WTC11 (cell line): ENCODE results near the gene LRRC72. TPM values are rescaled to one million over a fixed set of nuclear protein-coding genes. Genes with fewer than 3 reads are reported as not detected.

ENCODE experiments used
- ATAC-seq: fragments of 200-7000 bp; cut with Tn5 transposase; 2 replicates; pipeline ENCODE4 v1.10.0; 2021; ENCODE audit warnings: mild to moderate bottlenecking, moderate library complexity
- CTCF ChIA-PET: fragments of 300-600 bp; sonication (Branson Sonifier 250); formaldehyde crosslinking; loops from one replicate; lab custom pipeline; 2021; ENCODE audit warnings: antibody characterized with exemption; lab: Charles Lee
- POLR2A ChIA-PET: fragments of 350-600 bp; sonication (Branson Sonifier 250); formaldehyde crosslinking; loops from one replicate; lab custom pipeline; 2021; ENCODE audit warnings: antibody characterized with exemption; lab: Charles Lee
- DNase-seq: peaks from one replicate; pipeline ENCODE4 v3.0.0; 2021; ENCODE audit warnings: low spot score
- H3K27ac Mint-ChIP-seq: 2 replicates; pipeline ENCODE4 v1.8.0; 2021; ENCODE audit warnings: mixed read lengths
- H3K27me3 Mint-ChIP-seq: 2 replicates; pipeline ENCODE4 v1.8.0; 2021; ENCODE audit warnings: low read depth, mild to moderate bottlenecking, moderate library complexity, mixed read lengths
- H3K36me3 Mint-ChIP-seq: 2 replicates; pipeline ENCODE4 v1.8.0; 2021; ENCODE audit warnings: mixed read lengths
- H3K4me1 Mint-ChIP-seq: 2 replicates; pipeline ENCODE4 v1.8.0; 2022; ENCODE audit warnings: mixed read lengths
- H3K4me3 Mint-ChIP-seq: 2 replicates; pipeline ENCODE4 v1.8.0; 2021; ENCODE audit warnings: mild to moderate bottlenecking, moderate library complexity, mixed read lengths
- H3K9me3 Mint-ChIP-seq: 2 replicates; pipeline ENCODE4 v1.8.0; 2021; ENCODE audit warnings: mixed read lengths
- ATF3 ChIP-seq: sonication (generic); formaldehyde crosslinking; conservative IDR thresholded peaks from 2 replicates; pipeline ENCODE4 v1.8.1; 2022; ENCODE audit warnings: mild to moderate bottlenecking, missing genetic modification reagents
- ATF6 ChIP-seq: sonication (generic); formaldehyde crosslinking; IDR thresholded peaks from 2 replicates; pipeline ENCODE4 v1.8.1; 2023; ENCODE audit warnings: mild to moderate bottlenecking, missing genetic modification reagents
- ELF4 ChIP-seq: sonication (generic); formaldehyde crosslinking; IDR thresholded peaks from 2 replicates; pipeline ENCODE4 v1.8.1; 2022; ENCODE audit warnings: low read depth, mild to moderate bottlenecking, moderate library complexity, missing genetic modification reagents
- ERG ChIP-seq: fragments of 250-450 bp; sonication (Bioruptor Pico); IDR thresholded peaks from 2 replicates; pipeline ENCODE4 v1.8.0; 2021; ENCODE audit warnings: mild to moderate bottlenecking
- FOXK1 ChIP-seq: sonication (generic); formaldehyde crosslinking; IDR thresholded peaks from 2 replicates; pipeline ENCODE4 v1.8.0; 2022; ENCODE audit warnings: mild to moderate bottlenecking, moderate library complexity, missing genetic modification reagents
- JAZF1 ChIP-seq: fragments of 250-450 bp; sonication (Bioruptor Pico); IDR thresholded peaks from 2 replicates; pipeline ENCODE4 v1.9.0; 2021; ENCODE audit warnings: moderate library complexity, mild to moderate bottlenecking, inconsistent platforms
- NFATC4 ChIP-seq: fragments of 250-450 bp; sonication (Bioruptor Pico); IDR thresholded peaks from 2 replicates; pipeline ENCODE4 v1.9.0; 2021; ENCODE audit warnings: mild to moderate bottlenecking
- NFE2L1 ChIP-seq: sonication (generic); formaldehyde crosslinking; IDR thresholded peaks from 2 replicates; pipeline ENCODE4 v1.8.1; 2023; ENCODE audit warnings: missing genetic modification reagents
- PREB ChIP-seq: sonication (generic); formaldehyde crosslinking; IDR thresholded peaks from 2 replicates; pipeline ENCODE4 v1.8.1; 2022; ENCODE audit warnings: mild to moderate bottlenecking, missing genetic modification reagents, moderate library complexity, borderline replicate concordance
- PRRX2 ChIP-seq: fragments of 250-450 bp; sonication (Bioruptor Pico); IDR thresholded peaks from 2 replicates; pipeline ENCODE4 v1.8.0; 2021; ENCODE audit warnings: mild to moderate bottlenecking
- RORB ChIP-seq: fragments of 250-450 bp; sonication (Bioruptor Pico); IDR thresholded peaks from 2 replicates; pipeline ENCODE4 v1.9.0; 2021; ENCODE audit warnings: mild to moderate bottlenecking
- SOX15 ChIP-seq: fragments of 250-450 bp; sonication (Bioruptor Pico); IDR thresholded peaks from 2 replicates; pipeline ENCODE4 v1.9.0; 2021; ENCODE audit warnings: mild to moderate bottlenecking
- TP53 ChIP-seq: sonication (generic); formaldehyde crosslinking; IDR thresholded peaks from 2 replicates; pipeline ENCODE4 v1.8.1; 2023; ENCODE audit warnings: mild to moderate bottlenecking, missing genetic modification reagents
- ZBTB21 ChIP-seq: sonication (generic); formaldehyde crosslinking; IDR thresholded peaks from 2 replicates; pipeline ENCODE4 v1.8.1; 2023; ENCODE audit warnings: mild to moderate bottlenecking, missing genetic modification reagents, borderline replicate concordance
- ZNF138 ChIP-seq: sonication (generic); formaldehyde crosslinking; conservative IDR thresholded peaks from 2 replicates; pipeline ENCODE4 v1.8.1; 2022; ENCODE audit warnings: mild to moderate bottlenecking, moderate library complexity, missing genetic modification reagents
- ZNF263 ChIP-seq: sonication (generic); formaldehyde crosslinking; IDR thresholded peaks from 2 replicates; pipeline ENCODE4 v1.8.1; 2022; ENCODE audit warnings: low read depth, mild to moderate bottlenecking, moderate library complexity, missing genetic modification reagents
- ZNF423 ChIP-seq: fragments of 250-450 bp; sonication (Bioruptor Pico); IDR thresholded peaks from 2 replicates; pipeline ENCODE4 v2.1.2; 2022; ENCODE audit warnings: mild to moderate bottlenecking, moderate library complexity
- ZNF532 ChIP-seq: fragments of 250-450 bp; sonication (Bioruptor Pico); IDR thresholded peaks from 2 replicates; pipeline ENCODE4 v1.9.0; 2021; ENCODE audit warnings: mild to moderate bottlenecking, borderline replicate concordance
- ZSCAN18 ChIP-seq: fragments of 250-450 bp; sonication (Bioruptor Pico); IDR thresholded peaks from 2 replicates; pipeline ENCODE4 v2.1.2; 2022; ENCODE audit warnings: mild to moderate bottlenecking, moderate library complexity
- total RNA-seq: library from RNA; stranded (reverse); gene quantifications from 3 replicates; pipeline ENCODE4 v1.2.3, GENCODE V29; 2021

Gene LRRC72
- total RNA-seq, 1 experiment from 2014 or later, result not detected

- H3K4me3 Mint-ChIP-seq, result no peak overlapping the region
- no peak overlapping the region for H3K27ac Mint-ChIP-seq
- peaks cover 6% of the 10 kb centered on the region for H3K4me1 Mint-ChIP-seq
- no peaks in the 10 kb centered on the region for H3K27me3 Mint-ChIP-seq
- no peak for DNase-seq
- no peak for TF ChIP-seq NFE2L1
- no peak for TF ChIP-seq ERG
- TF ChIP-seq ZNF138 (CRISPR knock-in tag), result no peak
- TF ChIP-seq ZNF423, result no peak
- TF ChIP-seq FOXK1, result no peak
- no peak for TF ChIP-seq SOX15 (CRISPR knock-in tag)
- TF ChIP-seq ZBTB21 (CRISPR knock-in tag), result no peak
- TF ChIP-seq RORB (CRISPR knock-in tag), result no peak
- no peak for TF ChIP-seq PREB (CRISPR knock-in tag)
- no peak for TF ChIP-seq ZNF532
- no peak for TF ChIP-seq ATF6
- no peak for TF ChIP-seq PRRX2 (CRISPR knock-in tag)
- POLR2A ChIA-PET, result no interaction called here
- no peak for ATAC-seq
- CTCF ChIA-PET, result no interaction called here
- no peaks in the 10 kb centered on the region for H3K9me3 Mint-ChIP-seq
- peaks cover under 1% of the 10 kb centered on the region; the same call in 1 of the 2 replicates for H3K36me3 Mint-ChIP-seq
Observed at GRCh38 chr7:16611711-16612110, 85.1 kb downstream of the LRRC72 start.

GRCh38 chr7:16615228-16615627 is 88.6 kb downstream of the LRRC72 start:
- Mint-ChIP-seq H3K9me3 (no peaks in the 10 kb centered on the region), H3K27ac (no peak overlapping the region), H3K27me3 (no peaks in the 10 kb centered on the region), H3K4me3 (no peak overlapping the region), H3K4me1 (peaks cover 13% of the 10 kb centered on the region), H3K36me3 (peaks cover 7% of the 10 kb centered on the region)
- ChIA-PET POLR2A (interaction anchor here (0.5 kb wide), 1 partner anchor 128 kb away, joined by 3 read pairs; no protein-coding TSS in a partner anchor), CTCF (interaction anchor here (0.6 kb wide), 2 partner anchors 22 to 28 kb away, joined by 4 read pairs; no protein-coding TSS in a partner anchor)
- TF ChIP-seq ATF3 (no peak), ELF4 (no peak)
- DNase-seq, result no peak
- peak; percentile 81 for ATAC-seq

GRCh38 chr7:16616122-16616521 is 89.5 kb downstream of the LRRC72 start:
- peaks cover 7% of the 10 kb centered on the region for H3K36me3 Mint-ChIP-seq
- CTCF ChIA-PET, result interaction anchor here (0.6 kb wide), 1 partner anchor 23 kb away, joined by 4 read pairs; no protein-coding TSS in a partner anchor
- peaks cover 13% of the 10 kb centered on the region for H3K4me1 Mint-ChIP-seq
- DNase-seq, result no peak
- POLR2A ChIA-PET, result no interaction called here
- no peak for ATAC-seq
- no peak overlapping the region for H3K4me3 Mint-ChIP-seq
- no peaks in the 10 kb centered on the region for H3K27me3 Mint-ChIP-seq
- no peak overlapping the region for H3K27ac Mint-ChIP-seq
- H3K9me3 Mint-ChIP-seq, result no peaks in the 10 kb centered on the region
- TF ChIP-seq ZNF263 (CRISPR knock-in tag) (no peak), ZSCAN18 (no peak), JAZF1 (CRISPR knock-in tag) (no peak), NFATC4 (CRISPR knock-in tag) (no peak), TP53 (no peak), ZNF532 (no peak)
